ENCODE measurements around the gene ZNF326. TPM values are rescaled to one million over a fixed set of nuclear protein-coding genes. Genes with fewer than 3 reads are reported as not detected.

ZNF326 gene
- total and polyA plus RNA-seq, 2 of the 4 experiments (the other 2 are of a cell fraction), result 4.5 to 17.0 TPM

GRCh38 chr1:89989799-89990198 lies 5.1 kb upstream of the ZNF326 start:
- no peak for ATAC-seq (ENCODE audit: low read depth)
- Histone ChIP-seq H2AK5ac (ENCODE audit: low read depth, low read length) (no peak overlapping the region), H3K4ac (ENCODE audit: low read depth, low read length) (no peak overlapping the region), H2BK15ac (ENCODE audit: low read depth, low read length) (no peak overlapping the region), H2AK9ac (replicated peaks; ENCODE audit: low read depth, low read length, poor library complexity) (no peak overlapping the region), H3K4me2 (ENCODE audit: low read depth, low read length) (no peak overlapping the region), H3K9me3 (ENCODE audit: control insufficient read depth, insufficient read depth, low read length) (no peaks in the 10 kb centered on the region), H3K4me3 (ENCODE audit: insufficient read depth, low read depth, low read length) (no peak overlapping the region), H3K9ac (ENCODE audit: low read depth, low read length) (no peak overlapping the region), H2AFZ (replicated peaks; ENCODE audit: low read length, poor library complexity) (no peak overlapping the region), H4K20me1 (ENCODE audit: insufficient read depth, low read length) (no peaks in the 10 kb centered on the region), H2BK20ac (ENCODE audit: low read depth, low read length) (no peak overlapping the region), H3K4me1 (ENCODE audit: control insufficient read depth, insufficient read depth, low read length) (no peaks in the 10 kb centered on the region), H3K36me3 (ENCODE audit: control insufficient read depth, insufficient read depth, low read length) (no peaks in the 10 kb centered on the region), H3K9me1 (ENCODE audit: insufficient read depth, low read length) (no peaks in the 10 kb centered on the region; the same call in 1 of the 2 replicates), H4K5ac (ENCODE audit: low read depth, low read length) (no peak overlapping the region), H2BK120ac (ENCODE audit: low read depth, low read length) (no peak overlapping the region), H3K79me1 (ENCODE audit: low read depth in 1 of 2, low read length in 2 of 2) (no peaks in the 10 kb centered on the region), H3K23ac (ENCODE audit: low read depth, low read length) (no peak overlapping the region), H3K27ac (ENCODE audit: insufficient read depth, low read length) (no peak overlapping the region), H4K8ac (ENCODE audit: low read depth in 2 of 2, low read length in 2 of 2) (no peak overlapping the region), H3K27me3 (ENCODE audit: control insufficient read depth, insufficient read depth, low read length) (no peaks in the 10 kb centered on the region), H4K91ac (ENCODE audit: insufficient read depth, low read depth, low read length) (no peak overlapping the region), H2BK5ac (ENCODE audit: low read depth, low read length, poor library complexity, severe bottlenecking) (no peak overlapping the region), H3K18ac (ENCODE audit: low read depth, low read length) (no peak overlapping the region), H3K14ac (replicated peaks; ENCODE audit: low read depth, low read length) (no peak overlapping the region), H3K56ac (ENCODE audit: extremely low read depth, insufficient read depth, low read length) (no peak overlapping the region)
- POLR2A ChIA-PET (ENCODE audit: unreplicated experiment), result no interaction called here
- TF ChIP-seq FOS (IDR thresholded peaks at IDR 0.05; ENCODE audit: low read depth, low read length), result no peak
- no peak for TF ChIP-seq ELK1 (IDR thresholded peaks at IDR 0.05; ENCODE audit: borderline replicate concordance, low read depth, low read length)
- no peak for TF ChIP-seq BHLHE40 (IDR thresholded peaks at IDR 0.05; ENCODE audit: low read depth, low read length)
- TF ChIP-seq MAFK (IDR thresholded peaks at IDR 0.05; ENCODE audit: low read depth, low read length), result no peak
- no peak for TF ChIP-seq CEBPB (IDR thresholded peaks at IDR 0.05; ENCODE audit: low read depth, low read length)
- no peak for TF ChIP-seq CTCF (conservative IDR thresholded peaks at IDR 0.05; ENCODE audit: low read depth, low read length)
- TF ChIP-seq MXI1 (IDR thresholded peaks at IDR 0.05; ENCODE audit: borderline replicate concordance, low read depth, low read length), result no peak
- TF ChIP-seq RAD21 (IDR thresholded peaks at IDR 0.05; ENCODE audit: low read length), result no peak
- no peak for TF ChIP-seq POLR2A (IDR thresholded peaks at IDR 0.05; ENCODE audit: low read depth, low read length)
- TF ChIP-seq SMC3 (IDR thresholded peaks at IDR 0.05; ENCODE audit: low read depth, low read length), result no peak
- TF ChIP-seq NFE2L2 (IDR thresholded peaks at IDR 0.05; ENCODE audit: low read depth, low read length), result no peak
- TF ChIP-seq RCOR1 (IDR thresholded peaks at IDR 0.05; ENCODE audit: insufficient replicate concordance, low read length), result no peak
- no peak for TF ChIP-seq RFX5 (IDR thresholded peaks at IDR 0.05; ENCODE audit: low read depth, low read length)
- no peak for TF ChIP-seq CHD1 (IDR thresholded peaks at IDR 0.05; ENCODE audit: low read depth, low read length)
- intact Hi-C loops (cut with micrococcal nuclease) (loop anchor here (5.0 kb wide), 2 partner anchors 82 to 167 kb away; partner anchors contain the start of gene LRRC8D), in situ Hi-C loops (cut with MboI; ENCODE audit: low sequenced_read_pairs) (loop anchor here (5.0 to 25.0 kb wide), 3 partner anchors 187 to 502 kb away; partner anchors contain the start of gene LRRC8C), dilution Hi-C loops (cut with HindIII; ENCODE audit: low sequenced_read_pairs, unreplicated experiment) (no loop called here)
- BruUV-seq (replicated peaks), result no TSS peak
- no CpG with 5 or more reads among the region's 3 CpGs for WGBS, 2 experiments (ENCODE audit: extremely low coverage in 2 of 2, insufficient read length in 1 of 2)
- DNase-seq, result no peak
- CTCF ChIA-PET, result no interaction called here
